Measurements from ENCODE around the gene SERPINC1.

DNA sequence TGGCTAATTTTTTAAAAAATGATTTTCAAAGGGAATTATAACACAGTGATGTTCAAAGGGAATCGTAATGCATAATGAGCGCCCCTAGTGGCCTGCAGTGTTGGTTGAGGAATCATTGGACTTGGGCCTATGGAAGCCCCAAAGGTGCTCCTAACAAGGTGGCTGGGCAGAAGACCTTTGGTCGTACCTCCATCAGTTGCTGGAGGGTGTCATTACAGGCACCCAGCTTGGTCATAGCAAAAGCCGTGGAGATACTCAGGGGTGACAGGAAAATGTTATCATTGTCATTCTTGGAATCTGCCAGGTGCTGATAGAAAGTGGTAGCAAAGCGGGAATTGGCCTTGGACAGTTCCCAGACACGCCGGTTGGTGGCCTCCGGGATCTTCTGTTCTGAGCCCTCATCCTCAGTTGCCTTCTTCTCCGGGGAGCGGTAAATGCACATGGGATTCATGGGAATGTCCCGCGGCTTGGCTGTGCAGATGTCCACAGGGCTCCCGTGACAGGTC lies 2.7 kb downstream of the SERPINC1 start:
- no peak for TF ChIP-seq POLR2A (IDR thresholded peaks at IDR 0.05)
- TF ChIP-seq, protein P1, sequence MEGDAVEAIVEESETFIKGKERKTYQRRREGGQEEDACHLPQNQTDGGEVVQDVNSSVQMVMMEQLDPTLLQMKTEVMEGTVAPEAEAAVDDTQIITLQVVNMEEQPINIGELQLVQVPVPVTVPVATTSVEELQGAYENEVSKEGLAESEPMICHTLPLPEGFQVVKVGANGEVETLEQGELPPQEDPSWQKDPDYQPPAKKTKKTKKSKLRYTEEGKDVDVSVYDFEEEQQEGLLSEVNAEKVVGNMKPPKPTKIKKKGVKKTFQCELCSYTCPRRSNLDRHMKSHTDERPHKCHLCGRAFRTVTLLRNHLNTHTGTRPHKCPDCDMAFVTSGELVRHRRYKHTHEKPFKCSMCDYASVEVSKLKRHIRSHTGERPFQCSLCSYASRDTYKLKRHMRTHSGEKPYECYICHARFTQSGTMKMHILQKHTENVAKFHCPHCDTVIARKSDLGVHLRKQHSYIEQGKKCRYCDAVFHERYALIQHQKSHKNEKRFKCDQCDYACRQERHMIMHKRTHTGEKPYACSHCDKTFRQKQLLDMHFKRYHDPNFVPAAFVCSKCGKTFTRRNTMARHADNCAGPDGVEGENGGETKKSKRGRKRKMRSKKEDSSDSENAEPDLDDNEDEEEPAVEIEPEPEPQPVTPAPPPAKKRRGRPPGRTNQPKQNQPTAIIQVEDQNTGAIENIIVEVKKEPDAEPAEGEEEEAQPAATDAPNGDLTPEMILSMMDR (IDR thresholded peaks at IDR 0.05) = peak; percentile 38 to 58 (median 40)
